GM21360 (cell line): ENCODE data around the gene TIMP2.
"Not testable (repeated sequence)": the region's sequence is repeated elsewhere in the genome, so short reads cannot be mapped to it uniquely, and the experiment has no call there.

Source experiments
- ATAC-seq: cut with Tn5 transposase; IDR thresholded peaks from one replicate; pipeline ENCODE4 v1.9.1; 2021; ENCODE audit warnings: mild to moderate bottlenecking, moderate library complexity; ENCODE audit not compliant: unreplicated experiment

The TIMP2 gene

DNA sequence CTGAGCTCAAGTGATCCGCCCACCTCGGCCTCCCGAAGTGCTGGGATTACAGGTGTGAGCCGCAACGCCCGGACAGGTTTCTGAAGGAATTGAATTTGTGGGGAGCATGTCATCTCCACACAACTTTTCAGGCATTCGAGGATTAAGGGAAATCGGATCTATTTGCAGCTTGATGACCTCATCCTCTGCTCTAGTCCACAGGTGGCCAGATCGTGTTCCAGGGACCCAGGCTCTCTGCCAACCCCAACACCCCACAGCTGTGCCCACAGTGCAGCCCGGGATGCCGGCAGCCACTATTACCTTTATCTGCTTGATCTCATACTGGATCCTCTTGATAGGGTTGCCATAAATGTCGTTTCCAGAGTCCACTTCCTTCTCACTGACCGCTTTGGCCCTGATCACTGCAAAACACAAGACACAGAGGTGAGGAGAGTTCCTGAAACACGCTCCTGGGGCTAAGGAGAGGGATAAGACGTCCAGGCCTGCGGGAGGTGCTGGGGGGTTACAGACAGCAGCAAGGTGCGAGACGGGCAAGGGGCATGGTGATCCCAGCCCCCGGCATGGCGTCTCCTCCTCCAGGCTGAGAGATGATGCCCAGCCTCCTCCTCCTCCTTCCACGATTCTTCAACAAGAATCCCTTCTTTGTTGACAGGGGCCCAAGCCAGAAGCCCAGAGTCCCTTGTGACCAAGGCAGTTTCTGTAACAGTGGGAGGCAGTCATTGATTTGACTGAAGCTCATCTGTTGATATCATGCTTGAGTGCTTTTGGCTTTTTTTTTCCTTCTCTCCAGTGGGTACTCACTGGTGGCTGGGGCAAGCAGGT is 51.5 kb downstream of the TIMP2 start:
- no peak for ATAC-seq

DNA sequence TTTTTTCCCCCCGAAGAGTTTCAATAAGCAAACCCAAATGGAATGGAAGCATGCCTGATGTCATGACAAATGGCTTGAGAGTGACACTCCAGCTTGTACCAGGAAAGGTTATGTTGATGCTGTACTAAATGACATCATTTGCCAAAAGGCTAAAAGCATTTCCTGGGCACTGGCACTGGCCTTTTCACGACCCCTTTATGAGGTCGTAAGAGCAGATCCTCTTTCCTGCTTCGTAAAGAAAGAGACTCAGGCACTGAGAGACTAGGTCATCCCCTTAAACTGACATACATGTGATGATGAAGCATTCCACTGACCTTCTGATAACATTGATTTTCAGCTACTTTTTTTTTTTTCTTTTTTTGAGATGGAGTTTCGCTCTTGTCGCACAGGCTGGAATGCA is 52.7 kb downstream of the TIMP2 start:
- no peak for ATAC-seq

DNA sequence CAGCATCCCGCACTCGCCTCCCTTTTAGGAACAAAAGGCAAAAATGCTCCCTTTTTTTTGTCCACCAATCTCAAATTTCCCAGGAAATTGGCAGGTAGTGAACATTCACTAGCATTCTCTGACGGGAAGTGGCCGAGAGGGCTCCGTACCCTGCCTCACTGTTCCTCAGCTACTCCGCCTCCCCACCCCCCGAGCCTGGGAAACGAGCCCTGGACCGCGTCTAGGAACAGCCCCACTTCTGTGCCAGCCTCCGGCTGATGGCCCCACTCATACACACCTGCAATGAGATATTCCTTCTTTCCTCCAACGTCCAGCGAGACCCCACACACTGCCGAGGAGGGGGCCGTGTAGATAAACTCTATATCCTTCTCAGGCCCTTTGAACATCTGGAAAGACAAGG is 54.6 kb downstream of the TIMP2 start:
- ATAC-seq, result no peak

DNA sequence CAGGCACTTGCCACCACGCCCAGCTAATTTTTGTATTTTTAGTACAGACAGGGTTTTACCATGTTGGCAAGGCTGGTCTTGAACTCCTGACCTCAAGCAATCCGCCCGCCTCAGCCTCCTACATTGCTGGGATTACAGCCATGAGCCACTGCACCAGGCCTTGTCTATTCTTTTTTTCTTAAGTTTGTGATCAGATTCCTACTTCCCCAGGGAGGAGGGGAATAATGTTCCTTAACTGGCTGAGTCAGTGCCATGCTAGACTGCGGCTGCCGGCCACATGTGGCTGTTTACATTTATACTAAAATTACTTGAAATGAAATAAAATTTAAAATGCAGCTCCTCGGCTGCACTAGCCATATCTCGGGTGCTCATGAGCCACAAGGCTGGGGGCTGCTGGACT is 56.8 kb downstream of the TIMP2 start:
- no peak for ATAC-seq

DNA sequence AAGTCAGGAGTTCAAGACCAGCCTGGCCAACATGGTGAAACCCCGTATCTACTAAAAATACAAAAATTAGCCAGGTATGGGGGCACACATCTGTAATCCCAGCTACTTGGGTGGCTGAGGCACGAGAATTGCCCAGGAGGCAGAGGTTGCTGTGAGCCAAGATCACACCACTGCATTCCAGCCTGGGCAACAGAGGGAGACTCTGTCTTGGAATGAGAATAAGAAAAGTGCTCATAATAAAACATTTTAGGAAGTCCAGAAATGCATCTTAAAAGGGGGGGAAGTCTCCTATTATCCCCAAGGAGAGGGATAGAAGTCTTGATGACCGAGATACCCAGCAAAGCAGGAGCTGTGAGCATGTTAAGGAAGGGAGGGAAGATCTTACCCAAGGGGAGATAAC is 58.1 kb downstream of the TIMP2 start:
- not testable (repeated sequence) for ATAC-seq

DNA sequence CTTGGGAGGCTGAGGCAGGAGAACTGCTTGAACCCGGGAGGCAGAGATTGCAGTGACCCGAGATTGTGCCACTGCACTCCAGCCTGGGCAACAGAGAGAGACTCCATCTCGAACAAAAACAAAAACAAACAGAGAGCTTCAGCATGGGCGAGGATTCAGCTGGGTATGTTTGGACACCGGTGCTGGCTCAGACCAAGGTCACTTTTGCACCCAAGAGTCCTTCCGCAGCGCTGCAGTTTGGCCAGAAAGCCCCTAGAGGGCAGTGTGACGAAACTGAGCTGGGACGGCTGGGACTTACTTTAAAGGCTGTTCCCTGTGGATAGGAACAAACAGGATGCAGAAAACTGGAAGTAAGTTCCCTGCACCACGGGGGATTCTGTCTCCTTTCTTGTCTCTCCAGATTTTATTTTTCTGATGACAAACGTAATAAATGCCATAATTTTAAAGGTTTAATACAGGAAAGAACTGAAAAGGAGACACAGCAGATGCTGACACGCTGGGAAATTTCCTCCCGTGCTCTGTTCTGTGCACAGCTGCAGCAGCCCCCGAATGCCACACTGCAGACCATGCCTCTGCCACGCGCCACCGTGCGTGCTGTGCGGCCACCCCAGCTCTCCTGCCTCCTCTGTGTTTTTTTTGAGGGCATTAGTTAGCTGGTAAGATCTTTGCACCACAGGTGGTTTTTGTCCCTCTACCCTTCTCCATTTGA is 59.4 kb downstream of the TIMP2 start:
- no peak for ATAC-seq

DNA sequence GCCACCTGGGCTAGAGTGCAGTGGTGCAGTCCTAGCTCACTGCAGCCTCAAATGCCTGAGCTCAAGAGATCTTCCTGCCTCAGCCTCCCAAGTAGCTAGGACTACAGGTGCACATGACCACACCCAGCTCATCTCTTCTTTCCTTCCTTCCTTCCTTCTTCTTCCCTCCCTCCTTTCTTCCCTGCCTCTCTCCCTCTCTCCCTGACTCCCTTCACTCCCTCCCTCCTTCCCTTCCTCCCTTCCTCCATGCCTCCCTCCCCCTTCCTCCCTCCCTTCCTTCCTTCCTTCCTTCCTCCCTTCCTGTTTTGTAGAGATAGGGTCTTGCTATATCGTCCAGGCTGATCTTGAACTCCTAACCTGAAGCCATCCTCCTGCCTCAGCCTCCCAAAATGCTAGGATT is 61.1 kb downstream of the TIMP2 start:
- ATAC-seq, result no peak

DNA sequence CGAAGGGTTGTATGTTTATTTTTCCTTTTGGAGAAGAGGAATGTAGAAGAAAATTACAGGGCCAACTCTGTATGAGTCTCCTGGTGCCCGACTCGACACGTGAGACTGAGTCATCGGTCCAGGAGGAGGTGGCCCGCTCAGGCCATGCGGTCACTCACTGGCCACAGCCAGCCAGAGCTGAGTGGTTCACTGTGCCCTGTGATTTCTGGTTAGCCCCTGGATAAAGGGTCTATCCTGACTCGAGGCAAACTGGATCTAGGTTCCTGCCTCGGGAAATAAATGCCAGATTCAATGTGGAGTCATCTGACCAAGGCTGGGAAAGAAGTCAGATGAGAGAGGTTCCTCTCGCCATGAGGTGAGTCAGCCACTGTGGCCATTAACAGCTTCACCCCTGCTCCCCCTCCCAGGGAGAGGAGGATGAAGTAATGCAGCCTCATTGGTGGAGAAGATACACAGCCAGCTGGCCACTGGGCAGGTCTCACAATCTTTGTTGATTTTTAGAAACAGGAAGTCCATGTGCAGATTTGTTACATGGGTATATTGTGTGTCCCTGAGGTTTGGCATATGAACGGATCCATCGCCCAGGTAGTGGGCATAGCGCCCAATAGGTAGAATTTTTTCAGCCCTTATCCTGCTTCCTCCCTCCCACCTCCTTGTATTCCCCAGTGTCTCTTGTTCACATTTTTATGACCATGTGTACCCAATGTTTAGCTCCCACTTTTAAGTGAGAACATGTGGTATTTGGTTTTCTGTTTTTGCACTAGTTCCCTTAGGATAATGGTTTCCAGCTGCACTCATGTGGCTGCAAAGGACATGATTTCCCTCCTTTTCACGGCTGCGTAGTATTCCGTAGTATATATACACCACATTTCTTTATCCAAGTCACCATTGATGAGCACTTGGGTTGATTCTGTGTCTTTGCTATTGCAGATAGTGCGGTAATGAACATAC is 62.8 kb downstream of the TIMP2 start:
- no peak for ATAC-seq

DNA sequence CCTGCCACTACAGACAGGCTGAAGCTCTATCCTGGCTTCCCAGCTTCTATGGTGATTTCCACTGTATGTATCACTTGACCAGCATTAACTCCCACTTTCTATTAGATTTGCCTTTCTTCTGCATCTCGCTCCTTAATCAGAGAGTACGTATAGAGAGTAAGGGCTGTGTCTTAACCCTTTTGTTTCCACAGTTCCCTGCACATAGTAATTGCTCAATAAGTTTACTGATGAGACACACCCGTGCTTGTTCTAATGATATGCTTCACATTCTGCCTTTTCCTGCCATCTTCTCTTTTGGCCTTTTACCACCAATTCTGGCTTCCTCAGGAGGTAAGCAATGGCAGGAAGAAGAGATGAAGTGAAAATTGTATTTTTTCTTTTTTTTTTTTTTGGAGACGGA is 64.0 kb downstream of the TIMP2 start:
- ATAC-seq, result no peak

DNA sequence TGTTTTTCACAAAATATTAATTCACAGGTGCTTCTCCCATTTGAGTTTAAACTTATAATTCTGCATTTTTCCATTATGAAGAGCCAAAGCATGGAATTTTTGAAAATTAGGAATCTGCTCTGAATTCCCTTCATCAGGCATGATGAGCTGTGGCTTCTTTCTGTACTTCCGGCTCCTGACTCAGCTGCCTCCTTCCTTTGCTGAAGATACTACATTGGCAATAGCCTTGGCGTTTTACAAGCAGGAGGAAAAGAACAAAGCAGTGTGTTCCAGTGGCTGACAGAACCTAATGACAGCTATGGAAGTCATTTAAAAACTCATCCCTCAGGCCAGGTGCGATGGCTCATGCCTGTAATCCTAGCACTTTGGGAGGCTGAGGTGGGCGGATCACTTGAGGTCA is 66.1 kb downstream of the TIMP2 start:
- no peak for ATAC-seq

DNA sequence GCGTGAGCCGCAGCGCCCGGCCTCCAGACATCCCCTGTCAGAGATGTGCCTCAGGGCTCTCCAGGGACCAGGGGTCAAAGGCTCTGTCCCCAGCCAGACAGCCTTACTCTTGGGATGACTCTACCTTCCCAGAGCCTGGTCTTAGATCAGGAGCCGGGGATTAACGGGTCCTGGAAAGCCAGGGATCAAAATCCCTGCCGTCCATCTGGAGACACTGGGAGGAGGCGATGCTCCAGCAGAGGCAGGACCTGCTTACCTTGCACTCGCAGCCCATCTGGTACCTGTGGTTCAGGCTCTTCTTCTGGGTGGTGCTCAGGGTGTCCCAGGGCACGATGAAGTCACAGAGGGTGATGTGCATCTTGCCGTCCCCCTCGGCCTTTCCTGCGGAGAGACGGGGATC is 67.9 kb downstream of the TIMP2 start:
- no peak for ATAC-seq

DNA sequence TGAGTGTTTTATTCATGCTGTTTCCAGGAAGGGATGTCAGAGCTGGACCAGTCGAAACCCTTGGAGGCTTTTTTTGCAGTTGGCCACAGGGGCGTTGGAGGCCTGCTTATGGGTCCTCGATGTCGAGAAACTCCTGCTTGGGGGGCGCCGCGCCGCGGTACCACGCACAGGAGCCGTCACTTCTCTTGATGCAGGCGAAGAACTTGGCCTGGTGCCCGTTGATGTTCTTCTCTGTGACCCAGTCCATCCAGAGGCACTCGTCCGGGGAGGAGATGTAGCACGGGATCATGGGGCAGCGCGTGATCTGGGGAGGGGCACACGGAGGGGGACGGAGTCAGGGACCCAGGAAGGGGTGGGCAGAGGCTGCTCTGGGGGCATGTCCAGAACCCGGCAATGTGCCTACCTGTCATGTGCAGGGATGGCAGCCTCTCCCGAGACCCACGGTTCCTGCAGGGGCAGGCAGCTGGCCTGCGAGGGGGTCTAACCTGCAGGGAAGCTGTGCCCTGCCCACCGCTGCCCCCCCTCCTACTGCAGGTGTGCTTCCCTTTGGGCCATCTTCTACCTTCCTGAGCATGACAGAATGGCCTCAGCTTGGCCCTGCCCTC is 69.5 kb downstream of the TIMP2 start:
- no peak for ATAC-seq

DNA sequence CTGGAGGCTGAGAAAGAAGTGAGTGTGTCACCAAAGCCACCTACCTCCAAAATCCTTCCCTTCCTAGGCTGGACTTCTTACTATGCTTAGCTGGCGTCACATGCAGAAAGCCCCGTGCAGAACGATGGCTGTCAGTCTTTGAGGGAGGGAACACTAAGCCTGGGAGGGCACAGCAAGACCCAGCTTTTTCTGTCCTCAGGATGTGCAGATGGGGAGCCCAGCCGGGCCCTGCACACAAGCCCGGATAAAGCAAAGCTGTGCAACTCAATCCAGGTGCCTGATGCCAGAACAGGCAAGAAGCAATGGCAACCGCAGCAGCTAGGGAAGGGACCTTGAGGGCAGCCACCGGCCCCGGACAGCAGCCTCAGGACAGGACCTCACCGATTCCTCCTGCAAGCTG is 70.7 kb downstream of the TIMP2 start:
- no peak for ATAC-seq

DNA sequence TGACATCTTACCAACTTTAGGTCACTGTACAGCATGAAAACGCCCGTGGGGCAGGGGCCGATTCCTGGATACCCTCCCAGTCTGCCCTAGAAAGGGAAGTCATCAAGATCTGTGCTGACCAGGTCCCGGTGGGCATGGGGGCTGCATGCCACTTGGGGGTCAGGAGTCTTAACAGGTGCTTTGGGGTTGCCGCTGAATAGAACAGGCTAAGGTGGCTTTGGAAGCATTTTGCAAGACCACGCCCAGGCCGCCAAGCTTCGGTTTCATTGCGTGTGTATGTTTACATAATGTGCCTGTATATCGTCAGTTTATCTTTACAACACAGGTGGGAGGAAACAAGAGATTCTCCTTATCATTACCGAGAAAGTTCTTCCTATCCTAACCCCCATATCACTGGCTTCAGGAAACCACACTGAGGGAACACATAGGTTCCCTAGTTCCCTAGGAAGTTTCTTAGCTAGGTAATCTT is 71.2 kb downstream of the TIMP2 start:
- ATAC-seq, result no peak

DNA sequence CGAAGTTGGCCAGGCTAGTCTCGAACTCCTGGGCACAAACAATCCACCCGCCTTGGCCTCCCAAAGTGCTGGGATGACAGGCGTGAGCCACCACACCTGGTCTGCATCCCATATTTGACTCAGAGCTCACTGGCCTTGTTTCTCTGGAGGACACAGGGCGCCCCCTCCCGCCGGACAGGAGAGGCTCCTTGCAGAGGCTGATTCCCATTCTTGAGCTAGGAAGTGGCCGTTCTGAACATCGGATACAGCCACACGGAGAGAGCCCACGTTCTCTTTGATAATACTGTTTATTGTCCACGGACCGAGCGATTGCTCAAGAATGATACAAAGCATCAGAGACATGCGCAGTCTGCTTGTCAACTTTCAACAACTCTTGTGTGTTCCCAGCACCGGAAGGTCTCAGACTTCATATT is 72.5 kb downstream of the TIMP2 start:
- no peak for ATAC-seq

DNA sequence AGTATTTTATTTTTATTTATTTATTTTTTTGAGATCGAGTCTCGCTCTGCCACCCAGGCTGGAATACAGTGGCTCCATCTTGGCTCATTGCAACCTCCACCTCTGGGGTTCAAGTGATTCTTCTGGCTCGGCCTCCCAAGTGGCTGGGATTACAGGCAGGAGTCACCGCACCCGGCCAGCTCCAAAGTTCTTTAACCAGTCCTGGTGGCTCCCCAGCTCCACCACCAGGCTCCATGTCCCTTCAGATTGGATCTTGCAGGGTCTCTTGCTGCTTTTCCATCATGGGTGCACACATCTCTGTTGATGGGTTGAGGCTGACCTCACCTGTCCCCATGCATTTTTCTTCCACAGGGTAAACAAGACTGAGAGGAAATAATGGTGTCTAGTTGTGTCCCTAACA is 76.2 kb downstream of the TIMP2 start:
- ATAC-seq, result no peak

DNA sequence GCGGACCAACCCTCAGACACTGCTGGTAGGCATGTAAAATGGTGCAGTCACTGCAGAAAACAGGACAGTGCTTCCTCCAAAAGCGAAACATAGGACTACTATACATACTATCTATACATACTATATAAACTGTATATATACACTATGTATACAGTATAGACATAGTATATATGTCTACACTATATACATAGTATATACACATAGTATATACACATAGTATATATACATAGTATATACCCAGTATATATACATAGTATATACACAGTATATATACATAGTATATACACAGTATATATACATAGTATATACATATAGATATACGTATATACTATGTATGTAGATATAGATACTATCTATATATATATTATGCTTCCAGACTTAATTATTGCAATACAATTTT is 78.1 kb downstream of the TIMP2 start:
- no peak for ATAC-seq

DNA sequence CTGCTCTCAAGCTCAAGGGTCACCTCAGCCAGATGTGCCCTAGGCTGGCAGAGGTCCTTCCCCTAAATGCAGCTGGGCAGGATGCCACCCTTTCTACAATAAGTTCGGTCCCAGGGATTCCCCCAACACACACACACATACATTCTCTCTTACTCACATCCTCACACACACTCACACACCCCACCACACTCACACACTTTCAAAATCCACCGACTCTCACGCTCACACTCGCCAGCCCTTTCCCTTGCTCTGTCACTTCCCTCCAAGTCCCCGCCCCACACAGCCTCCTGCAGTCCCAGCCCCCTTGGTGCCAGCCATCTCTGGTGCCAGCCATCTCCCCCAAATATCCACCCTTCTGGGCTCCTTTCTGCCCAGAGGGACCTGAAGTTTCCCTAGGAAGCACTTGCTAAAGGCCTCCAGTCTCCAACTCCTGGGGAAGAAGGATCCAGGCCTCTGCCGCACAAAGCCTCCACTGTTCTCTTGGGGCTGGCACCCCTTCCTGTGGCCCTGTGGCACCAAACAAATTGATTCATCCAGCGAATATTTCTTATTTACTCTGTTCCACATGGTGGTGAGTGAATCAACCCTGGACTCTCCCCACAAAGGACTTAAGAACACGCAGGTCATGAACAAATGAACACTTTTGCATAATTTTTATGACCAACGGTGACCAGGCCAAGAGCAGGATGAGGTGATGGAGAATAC is 80.7 kb downstream of the TIMP2 start:
- no peak for ATAC-seq

DNA sequence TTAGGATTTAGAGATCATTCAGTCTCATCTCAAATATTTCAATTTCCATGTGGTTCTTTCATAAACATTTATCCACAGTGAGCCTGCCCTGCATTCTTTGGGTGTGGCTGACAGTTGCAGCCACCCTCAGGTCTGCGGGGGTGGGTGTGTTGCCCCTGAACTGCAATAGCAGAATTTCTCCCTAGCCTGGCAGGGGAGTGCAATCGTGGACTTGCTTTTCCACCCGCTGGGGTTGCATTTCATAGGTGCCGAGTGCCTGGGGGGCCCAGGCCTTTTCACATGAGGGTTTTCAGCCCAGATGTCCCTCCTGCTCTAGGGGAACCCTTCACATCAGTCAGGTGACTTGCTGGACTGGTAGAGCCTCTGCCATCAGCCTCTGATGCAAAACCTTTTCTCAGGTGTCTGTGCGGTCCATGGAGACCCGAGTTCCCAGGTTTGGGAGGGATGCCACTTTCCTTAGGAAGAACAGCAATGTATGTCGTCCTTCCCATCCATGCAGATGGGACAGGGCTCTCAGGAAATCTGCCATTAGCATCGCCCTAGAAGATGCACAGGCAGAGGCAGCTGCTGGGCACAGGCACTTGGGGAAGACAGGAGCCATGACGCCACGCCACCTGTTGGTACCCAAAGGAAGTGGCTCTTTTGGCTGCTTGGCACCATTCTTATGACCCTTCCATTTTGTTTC is 82.2 kb downstream of the TIMP2 start:
- ATAC-seq, result no peak
